ENCODE measurements around the gene SND1. TPM values are rescaled to one million over a fixed set of nuclear protein-coding genes. Genes with fewer than 3 reads are reported as not detected.

SND1 gene
- total RNA-seq, 4 donors from 2014 or later, result 62.0 to 89.4 (median 82.1) TPM

DNA sequence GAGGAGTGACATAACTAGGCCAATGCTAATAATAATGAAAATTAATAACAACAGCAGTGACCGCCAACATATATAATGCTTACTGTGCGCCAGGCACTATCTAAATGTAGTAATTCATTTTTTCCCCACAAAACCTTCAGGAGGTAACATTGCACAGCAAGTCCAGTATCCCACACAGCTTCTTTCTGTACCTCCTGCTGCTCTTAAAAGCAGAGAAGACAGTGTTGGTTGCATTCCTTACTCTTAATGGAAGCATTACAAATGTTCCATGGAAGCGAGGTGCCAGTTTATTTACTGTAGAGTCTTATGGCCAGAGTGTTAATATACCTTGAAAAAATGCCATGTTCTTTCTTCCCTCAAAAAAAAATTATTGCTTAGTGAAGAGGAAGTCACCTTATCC, 211.1 kb downstream of the SND1 start:
- WGBS, 2 donors, result 96 to 97% methylated on average over 3 of the region's 3 CpGs
- intact Hi-C loops (cut with DNase I; ENCODE audit: low total_unique reads), result no loop called here
- H3K4me3 ChIP-seq (ENCODE audit: low read depth, poor library complexity, severe bottlenecking), result no peak overlapping the region
- TF ChIP-seq POLR2A (IDR thresholded peaks at IDR 0.05), result no peak
- TF ChIP-seq, protein P1, sequence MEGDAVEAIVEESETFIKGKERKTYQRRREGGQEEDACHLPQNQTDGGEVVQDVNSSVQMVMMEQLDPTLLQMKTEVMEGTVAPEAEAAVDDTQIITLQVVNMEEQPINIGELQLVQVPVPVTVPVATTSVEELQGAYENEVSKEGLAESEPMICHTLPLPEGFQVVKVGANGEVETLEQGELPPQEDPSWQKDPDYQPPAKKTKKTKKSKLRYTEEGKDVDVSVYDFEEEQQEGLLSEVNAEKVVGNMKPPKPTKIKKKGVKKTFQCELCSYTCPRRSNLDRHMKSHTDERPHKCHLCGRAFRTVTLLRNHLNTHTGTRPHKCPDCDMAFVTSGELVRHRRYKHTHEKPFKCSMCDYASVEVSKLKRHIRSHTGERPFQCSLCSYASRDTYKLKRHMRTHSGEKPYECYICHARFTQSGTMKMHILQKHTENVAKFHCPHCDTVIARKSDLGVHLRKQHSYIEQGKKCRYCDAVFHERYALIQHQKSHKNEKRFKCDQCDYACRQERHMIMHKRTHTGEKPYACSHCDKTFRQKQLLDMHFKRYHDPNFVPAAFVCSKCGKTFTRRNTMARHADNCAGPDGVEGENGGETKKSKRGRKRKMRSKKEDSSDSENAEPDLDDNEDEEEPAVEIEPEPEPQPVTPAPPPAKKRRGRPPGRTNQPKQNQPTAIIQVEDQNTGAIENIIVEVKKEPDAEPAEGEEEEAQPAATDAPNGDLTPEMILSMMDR (IDR thresholded peaks at IDR 0.05), result no peak
- DNase-seq (ENCODE audit: low spot score in 2 of 2), result no peak

DNA sequence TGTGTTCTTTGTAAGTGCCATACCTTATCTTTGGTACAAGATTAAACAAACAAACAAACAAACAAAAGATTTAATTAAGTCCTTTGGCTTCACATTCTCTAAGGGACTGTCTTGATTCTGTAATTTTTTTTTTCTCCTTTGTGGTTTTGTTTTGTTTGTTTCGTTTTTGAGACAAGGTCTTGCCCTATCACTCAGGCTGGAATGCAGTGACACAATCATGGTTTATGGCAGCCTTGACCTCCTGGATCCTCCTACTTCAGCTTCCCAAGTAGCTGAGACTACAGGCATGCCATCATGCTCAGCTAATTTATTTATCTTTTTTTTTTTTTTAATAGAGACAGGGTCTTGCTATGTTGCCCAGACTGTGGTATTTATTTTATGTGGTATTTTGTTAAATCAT, 213.5 kb downstream of the SND1 start:
- intact Hi-C loops (cut with DNase I; ENCODE audit: low total_unique reads), result no loop called here
- WGBS, 2 donors, result 38 to 48% methylated on average over 1 of the region's 1 CpG

DNA sequence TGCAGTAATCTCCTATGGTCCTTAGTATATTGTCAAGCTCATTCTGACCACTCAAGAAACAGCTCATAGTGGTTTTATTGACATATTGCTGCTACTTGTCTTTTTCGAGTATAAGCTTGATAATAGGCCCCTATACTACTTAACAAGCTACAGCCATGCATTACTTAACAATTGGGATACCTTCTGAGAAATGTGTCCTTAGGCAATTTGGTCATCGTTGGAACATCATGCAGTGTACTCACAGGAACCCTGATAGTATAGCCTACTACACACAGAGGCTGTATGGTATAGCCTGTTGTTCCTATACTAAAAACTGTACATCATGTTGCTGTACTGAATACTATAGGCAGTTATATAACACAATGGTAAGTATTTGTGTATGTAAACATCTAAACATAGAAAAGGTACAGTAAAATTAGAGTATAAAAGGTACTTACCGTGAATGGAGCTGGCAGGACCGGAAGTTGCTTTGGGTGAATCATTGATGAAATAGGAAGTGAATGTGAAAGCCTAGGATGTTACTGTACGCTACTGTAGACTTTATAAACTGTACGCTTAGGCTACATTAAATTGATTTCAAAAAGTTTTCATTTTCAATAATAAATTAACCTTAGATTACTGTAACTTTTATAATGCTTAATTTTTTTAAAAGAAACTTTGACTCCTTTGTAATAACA, 218.4 kb downstream of the SND1 start:
- H3K4me3 ChIP-seq (ENCODE audit: low read depth, poor library complexity, severe bottlenecking), result no peak overlapping the region
- TF ChIP-seq POLR2A (IDR thresholded peaks at IDR 0.05), result no peak
- TF ChIP-seq, protein P1 (IDR thresholded peaks at IDR 0.05), result no peak
- 92 to 93% methylated on average over 6 of the region's 6 CpGs for WGBS, 2 donors
- intact Hi-C loops (cut with DNase I; ENCODE audit: low total_unique reads), result no loop called here
- DNase-seq (ENCODE audit: low spot score in 2 of 2), result no peak

More for the DNA sequence above, 213.5 kb downstream of the SND1 start:
- no peak overlapping the region for H3K4me3 ChIP-seq (ENCODE audit: low read depth, poor library complexity, severe bottlenecking)
- TF ChIP-seq POLR2A (IDR thresholded peaks at IDR 0.05), result no peak
- TF ChIP-seq, protein P1 (IDR thresholded peaks at IDR 0.05), result no peak
- DNase-seq (ENCODE audit: low spot score in 2 of 2), result no peak

DNA sequence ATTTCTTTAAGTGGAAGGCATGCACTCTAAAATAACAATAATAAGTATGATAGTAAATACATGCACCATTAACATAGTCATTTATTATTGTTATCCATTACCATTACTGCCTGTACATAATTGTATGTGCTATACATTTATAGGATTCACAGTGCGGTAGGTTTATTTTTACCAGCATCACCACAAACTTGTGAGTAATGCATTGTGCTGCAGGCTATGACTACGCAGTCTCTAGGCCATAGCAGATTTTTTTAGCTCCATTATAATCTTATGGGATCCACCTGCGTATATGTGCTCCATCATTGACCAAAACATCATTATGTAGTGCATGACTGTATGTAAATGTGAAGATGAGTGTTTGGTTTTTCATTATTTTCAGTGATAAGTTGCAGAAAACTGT, 219.2 kb downstream of the SND1 start:
- WGBS, 2 donors, result 94 to 97% methylated on average over 3 of the region's 3 CpGs
- no peak overlapping the region for H3K4me3 ChIP-seq (ENCODE audit: low read depth, poor library complexity, severe bottlenecking)
- intact Hi-C loops (cut with DNase I; ENCODE audit: low total_unique reads), result no loop called here
- no peak for DNase-seq (ENCODE audit: low spot score in 2 of 2)
- TF ChIP-seq, protein P1 (IDR thresholded peaks at IDR 0.05), result no peak
- no peak for TF ChIP-seq POLR2A (IDR thresholded peaks at IDR 0.05)

DNA sequence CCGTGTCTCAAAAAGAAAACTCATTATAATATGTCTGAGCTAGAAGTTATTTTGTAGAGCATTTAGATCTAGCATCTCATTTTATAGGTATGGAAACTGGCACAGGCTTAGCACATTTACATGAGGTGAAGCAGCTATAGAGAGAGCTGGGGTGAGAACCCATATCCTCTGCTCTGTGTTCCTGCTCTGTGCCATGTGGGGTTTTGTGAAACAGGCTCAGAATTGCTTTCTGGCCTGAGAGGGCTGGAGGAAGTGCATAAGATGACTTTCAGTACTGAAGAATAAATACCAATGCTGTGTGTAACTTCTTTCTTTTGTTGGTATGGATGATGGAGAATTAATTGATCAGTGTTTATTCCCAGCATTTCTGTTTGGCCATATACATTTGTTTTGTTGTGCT, 220.1 kb downstream of the SND1 start:
- WGBS, 2 donors, result 95 to 100% methylated on average over 1 of the region's 1 CpG
- intact Hi-C loops (cut with DNase I; ENCODE audit: low total_unique reads), result no loop called here
- no peak overlapping the region for H3K4me3 ChIP-seq (ENCODE audit: low read depth, poor library complexity, severe bottlenecking)
- TF ChIP-seq, protein P1 (IDR thresholded peaks at IDR 0.05), result no peak
- no peak for TF ChIP-seq POLR2A (IDR thresholded peaks at IDR 0.05)
- no peak for DNase-seq (ENCODE audit: low spot score in 2 of 2)

DNA sequence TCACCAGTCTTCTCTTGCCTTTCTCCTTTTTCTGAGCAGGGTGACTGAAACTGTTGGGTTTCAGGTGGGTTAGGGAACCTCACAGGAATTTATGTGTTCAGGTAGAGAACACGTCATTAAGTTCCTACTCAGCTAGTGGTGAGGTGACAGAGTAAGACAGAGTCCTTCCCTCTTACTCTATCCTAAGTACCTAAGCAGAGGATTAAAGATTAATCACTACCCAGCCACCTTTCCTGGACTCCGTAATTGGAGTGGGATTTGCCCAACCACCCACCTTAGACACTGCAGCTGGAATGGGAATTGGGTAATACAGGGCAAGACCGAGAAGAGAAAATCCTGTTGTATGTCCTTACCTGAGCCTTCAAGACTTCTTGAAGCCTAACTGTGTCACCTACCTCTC, 221.2 kb downstream of the SND1 start:
- intact Hi-C loops (cut with DNase I; ENCODE audit: low total_unique reads), result no loop called here
- 98 to 100% methylated on average over 3 of the region's 3 CpGs for WGBS, 2 donors
- TF ChIP-seq POLR2A (IDR thresholded peaks at IDR 0.05), result no peak
- TF ChIP-seq, protein P1 (IDR thresholded peaks at IDR 0.05), result no peak
- no peak for DNase-seq (ENCODE audit: low spot score in 2 of 2)
- no peak overlapping the region for H3K4me3 ChIP-seq (ENCODE audit: low read depth, poor library complexity, severe bottlenecking)
